MM.1S (cell line): ENCODE data around the gene NCBP1.

Source experiments
- CTCF ChIP-seq: fragments of 300-600 bp; sonication (generic); IDR thresholded peaks from 2 replicates; pipeline ENCODE4 v1.5.1; 2016; ENCODE audit warnings: antibody characterized with exemption, low read length, mixed read lengths
- EZH2 ChIP-seq: fragments of 300-600 bp; sonication (generic); optimal IDR thresholded peaks from 2 replicates; pipeline ENCODE3; 2017; ENCODE audit warnings: low read depth, mild to moderate bottlenecking, antibody characterized with exemption, low read length, mixed read lengths

GRCh38 chr9:97696803-97697601, 63.4 kb downstream of the NCBP1 start, which contains the start of gene XPA:
- TF ChIP-seq EZH2 (no peak), CTCF (no peak)
